Fibroblast of peridontal ligament (primary cell): ENCODE results near the gene MAFG.
"Not testable (repeated sequence)": the region's sequence is repeated elsewhere in the genome, so short reads cannot be mapped to it uniquely, and the experiment has no call there.

Source experiments
- DNase-seq: peaks from one replicate; pipeline ENCODE4 v3.0.0-alpha.2; 2010; ENCODE audit errors: extremely low read depth

The MAFG gene

GRCh38 chr17:81958633-81959342, 31.3 kb upstream of the MAFG start:
- DNase-seq, result no peak

DNA sequence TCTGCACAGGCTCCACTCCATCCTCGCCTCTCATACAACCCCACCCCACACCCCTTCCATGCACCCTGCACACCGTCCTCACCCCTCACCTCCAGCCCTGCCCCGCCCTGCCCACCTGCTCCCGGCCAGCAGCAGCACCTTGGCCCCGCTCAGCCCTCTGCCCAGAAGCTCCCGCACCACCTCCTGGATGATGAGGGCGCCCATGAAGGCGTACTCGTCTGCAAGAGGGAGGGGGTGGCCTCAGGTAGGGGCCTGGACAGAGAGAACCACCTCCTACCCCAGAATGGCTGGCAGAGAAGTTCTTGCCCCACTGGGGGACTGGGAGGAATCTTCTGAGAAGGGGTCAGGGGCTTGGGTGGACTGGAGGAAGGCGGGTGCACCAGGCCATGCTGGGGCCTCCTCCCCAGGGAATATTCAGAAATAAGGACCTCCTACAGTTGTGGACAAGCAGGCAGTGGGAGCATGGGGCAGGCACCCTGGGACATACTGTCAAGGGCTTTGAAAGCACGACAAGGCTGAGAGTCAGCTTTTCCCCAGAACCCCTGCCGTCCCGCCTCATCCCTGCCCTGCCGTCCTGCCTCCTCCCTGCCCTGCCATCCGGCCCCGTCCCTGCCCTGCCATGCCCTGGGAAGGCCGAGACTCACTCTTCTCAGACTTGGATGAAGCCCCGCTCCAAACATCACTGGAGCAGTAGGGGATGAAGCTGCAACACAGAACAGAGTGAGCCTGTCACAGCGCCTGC, 30.3 kb upstream of the MAFG start:
- no peak for DNase-seq

GRCh38 chr17:81956607-81957589, 29.4 kb upstream of the MAFG start:
- no peak for DNase-seq

- DNase-seq, result no peak
Observed at GRCh38 chr17:81955756-81956544, 28.4 kb upstream of the MAFG start.

DNA sequence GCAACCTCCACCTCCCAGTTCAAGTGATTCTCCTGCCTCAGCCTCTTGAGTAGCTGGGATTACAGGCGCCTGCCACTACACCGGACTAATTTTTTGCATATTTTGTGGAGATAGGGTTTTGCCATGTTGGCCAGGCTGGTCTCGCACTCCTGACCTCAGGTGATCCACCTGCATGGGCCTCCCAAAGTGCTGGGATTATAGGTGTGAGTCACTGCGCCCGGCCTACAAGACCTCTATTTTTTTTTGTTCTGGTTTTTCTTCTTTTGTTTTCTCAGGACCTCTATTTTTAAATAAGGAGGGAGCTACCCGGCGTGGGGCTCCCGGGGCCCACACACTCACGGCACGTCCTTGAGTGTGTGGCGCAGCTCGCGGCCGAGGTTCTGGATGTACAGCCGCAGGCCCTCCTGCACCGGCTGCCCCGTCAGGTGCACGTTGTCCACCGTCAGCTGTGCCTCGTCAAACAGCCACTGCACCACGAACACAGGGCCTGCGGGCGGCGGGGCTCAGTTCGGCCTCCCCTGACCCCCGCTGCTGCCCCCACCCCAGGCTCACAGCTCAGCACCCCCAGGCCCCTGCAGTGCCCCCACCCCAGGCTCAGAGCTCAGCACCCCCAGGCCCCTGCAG, 27.6 kb upstream of the MAFG start:
- no peak for DNase-seq

DNA sequence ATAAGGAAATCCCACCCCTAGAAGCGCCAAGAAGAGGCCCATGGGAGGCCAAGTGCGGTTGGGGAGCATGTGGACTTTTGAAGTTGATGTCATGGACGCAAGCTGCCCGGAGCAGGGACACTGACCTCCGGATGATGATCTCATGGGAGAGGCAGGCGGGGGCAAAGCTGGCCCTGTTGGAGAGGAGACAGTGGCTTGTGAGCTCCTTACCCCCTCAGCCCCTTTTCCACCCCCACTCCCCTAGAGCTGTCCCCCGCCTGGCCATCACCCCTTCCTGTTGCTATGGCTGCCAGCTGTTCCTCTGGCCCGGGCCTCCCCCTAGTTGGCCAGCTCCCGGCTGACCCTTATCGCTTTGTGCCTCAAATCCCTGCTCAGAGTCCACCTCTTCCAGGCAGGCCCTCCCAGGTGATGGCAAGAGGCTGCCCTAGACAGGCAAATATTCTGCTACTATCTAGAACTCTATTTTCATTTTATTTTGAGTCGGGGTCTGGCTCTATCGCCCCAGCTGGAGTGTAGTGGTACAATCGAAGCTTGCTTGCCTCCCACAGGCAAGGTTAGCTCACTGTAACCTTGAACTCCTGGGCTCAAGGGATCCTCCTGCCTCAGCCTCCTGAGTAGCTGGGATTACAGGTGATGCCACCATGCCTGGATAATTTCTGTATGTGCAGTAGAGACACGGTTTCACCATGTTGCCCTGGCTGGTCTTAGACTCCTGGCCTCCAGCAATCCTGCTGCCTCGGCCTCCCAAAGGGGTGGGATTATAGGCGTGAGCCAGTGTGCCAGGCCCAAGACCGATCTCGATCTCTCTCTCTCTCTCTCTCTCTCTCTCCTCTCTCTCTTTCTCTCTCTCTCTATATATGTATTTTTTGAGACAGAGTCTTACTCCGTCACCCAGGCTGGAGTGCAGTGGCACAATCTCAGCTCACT, 26.9 kb upstream of the MAFG start:
- no peak for DNase-seq

DNA sequence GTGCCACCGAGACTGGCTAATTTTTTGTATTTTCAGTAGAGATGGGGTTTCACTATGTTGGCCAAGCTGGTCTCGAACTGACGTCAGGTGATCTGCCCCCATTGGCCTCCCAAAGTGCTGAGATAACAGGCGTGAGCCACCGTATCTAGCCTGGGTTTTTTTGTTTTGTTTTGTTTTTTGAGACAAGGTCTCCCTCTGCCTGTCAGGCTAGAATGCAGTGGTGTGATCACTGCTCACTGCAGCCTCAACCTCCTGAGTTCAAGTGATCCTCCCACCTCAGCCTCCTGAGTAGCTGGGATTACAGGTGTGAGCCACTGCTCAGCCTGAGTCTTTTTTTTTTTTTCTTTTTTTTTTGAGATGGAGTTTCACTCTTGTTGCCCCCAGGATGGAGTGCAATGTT, 25.9 kb upstream of the MAFG start:
- not testable (repeated sequence) for DNase-seq

GRCh38 chr17:81952792-81953228, 25.3 kb upstream of the MAFG start:
- no peak for DNase-seq

GRCh38 chr17:81951785-81952684, 24.5 kb upstream of the MAFG start:
- no peak for DNase-seq

GRCh38 chr17:81950501-81950900, 23.0 kb upstream of the MAFG start:
- DNase-seq, result no peak

DNA sequence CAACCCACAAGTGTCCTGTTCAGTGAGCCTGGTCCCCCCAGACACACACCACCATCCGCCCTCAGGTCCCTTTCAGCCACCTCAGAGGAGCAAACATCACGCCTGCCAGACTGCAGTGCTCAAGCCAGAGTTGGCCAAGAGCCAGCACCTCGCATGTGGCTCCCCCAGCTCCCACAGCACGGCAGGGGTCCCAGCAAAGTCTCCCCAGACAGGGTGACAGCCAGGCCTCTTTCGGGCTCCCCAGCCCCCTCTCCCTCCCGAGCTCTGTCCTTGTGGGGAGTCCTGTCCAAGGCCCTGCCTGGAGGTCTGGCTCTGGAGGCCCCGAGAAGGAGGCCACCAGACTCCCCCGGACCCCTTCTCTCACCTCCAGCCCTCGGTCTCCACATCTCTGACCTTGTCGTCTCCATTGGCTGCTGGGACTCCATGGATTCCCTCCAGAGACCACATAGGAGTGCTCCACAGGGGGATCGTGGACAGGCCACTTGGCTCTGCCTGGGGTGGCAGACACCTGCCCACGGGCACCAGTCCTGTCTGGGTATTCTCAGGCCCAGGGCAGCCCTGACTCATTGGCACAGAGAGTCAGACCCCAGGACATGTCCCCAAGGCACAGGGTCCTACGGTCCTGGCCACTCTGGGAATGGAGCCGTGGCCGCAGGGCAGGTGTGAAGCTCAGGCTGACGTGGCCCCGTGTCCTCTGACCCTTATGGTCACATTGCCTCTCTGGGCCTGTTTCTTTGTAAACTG, 21.3 kb upstream of the MAFG start:
- no peak for DNase-seq

GRCh38 chr17:81947189-81947588, 19.7 kb upstream of the MAFG start, which contains the start of gene MYADML2:
Gene MYADML2, minus strand, starts transcription at chr17:81947233. Its CDS starts 5,492 bp downstream, at chr17:81941741.
- no peak for DNase-seq

DNA sequence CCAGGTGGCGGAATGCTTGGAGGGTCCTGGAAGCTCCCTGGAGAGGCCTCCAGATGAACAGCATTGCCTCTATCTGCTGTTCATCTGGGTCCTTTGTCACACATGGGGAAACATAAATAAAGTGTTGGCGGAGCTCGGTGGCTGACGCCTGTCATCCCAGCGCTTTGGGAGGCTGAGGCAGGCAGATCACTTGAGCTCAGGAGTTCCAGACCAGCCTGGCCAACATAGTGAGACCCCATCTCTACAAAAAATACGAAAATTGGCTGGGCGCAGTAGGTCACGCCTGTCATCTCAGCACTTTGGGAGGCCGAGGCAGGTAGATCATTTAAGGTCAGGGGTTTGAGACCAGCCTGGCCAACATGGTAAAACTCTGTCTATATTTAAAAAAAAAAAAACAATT, 17.3 kb upstream of the MAFG start:
- DNase-seq, result no peak

DNA sequence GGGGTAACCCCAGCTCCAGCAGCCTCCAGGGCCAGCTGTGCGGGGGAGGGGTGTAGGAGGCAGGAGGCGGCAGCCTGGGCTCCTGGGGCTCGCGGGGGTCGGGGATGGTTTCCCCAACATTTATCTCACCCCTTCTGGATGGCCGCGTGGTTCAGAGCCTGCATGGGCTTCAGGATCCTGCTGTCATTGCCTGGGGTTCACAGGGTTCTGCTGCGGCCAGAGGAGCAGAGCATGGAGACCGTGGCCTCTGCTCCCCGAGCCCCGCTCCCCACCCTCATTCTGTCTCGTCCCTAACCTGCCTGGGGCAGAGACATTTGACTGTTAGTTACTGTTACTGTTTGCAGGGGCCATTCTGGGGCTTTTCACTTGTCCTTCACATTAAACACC, 14.6 kb upstream of the MAFG start:
- DNase-seq, result no peak

DNA sequence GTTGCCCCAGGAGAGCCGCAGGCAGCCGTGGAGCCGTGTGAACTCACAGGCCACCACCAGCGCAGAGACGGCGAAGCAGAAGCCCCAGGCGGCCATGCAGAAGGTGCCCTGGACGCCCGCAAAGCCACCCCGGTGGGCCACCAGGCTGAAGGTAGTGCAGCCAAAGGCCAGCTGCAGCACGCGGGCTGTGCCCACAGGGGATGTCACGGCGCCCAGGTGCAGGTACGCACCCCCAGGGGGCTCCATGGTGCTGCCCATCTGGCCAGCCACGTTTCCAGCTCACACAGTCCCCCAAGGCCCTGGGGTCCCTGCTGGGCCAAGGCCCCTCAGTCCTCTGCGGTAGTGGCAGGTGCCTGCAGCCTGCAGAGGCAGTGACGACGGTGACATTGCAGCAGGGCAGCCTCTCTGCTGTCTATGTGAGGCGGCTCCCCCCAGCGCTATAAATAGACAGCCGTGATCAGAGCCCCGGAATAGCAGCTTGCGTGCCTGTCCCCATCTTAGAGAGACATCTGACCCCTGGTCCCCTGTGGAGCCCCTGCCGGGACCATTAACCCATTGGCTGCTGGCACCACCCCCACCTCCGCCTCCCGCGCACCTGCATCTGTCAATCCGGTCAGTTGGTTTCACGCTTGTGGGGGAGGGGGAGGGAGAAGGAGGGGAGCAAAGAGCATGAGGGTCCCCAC, 14.1 kb upstream of the MAFG start:
- DNase-seq, result no peak

- DNase-seq, result no peak
Observed at GRCh38 chr17:81940538-81941483, 13.3 kb upstream of the MAFG start.
